Heart right ventricle (tissue), 16 donors: ENCODE measurements around the gene XIRP1. TPM values are rescaled to one million over a fixed set of nuclear protein-coding genes. Genes with fewer than 3 reads are reported as not detected.
A peak's percentile ranks its signal among the peaks of the same experiment; 100 is the strongest.

Experiments
- ATAC-seq, 8 donors: fragments of 200-7000 bp; cut with Tn5 transposase; one replicate each; pipeline ENCODE4 v1.9.1; 2020; ENCODE audit warnings: mild to moderate bottlenecking in 8 of 8, moderate library complexity in 8 of 8, moderate number of reproducible peaks in 1 of 8
- DNase-seq, 2 donors: peaks; one replicate each; pipeline ENCODE4 v3.0.0-alpha.2; 2020
- H3K27ac ChIP-seq, 10 donors: fragments of 200-600 bp; sonication (generic) in 2 of 10; one replicate each; pipeline versions ENCODE4 v1.5.0 to v1.8.0; 2020 to 2022; ENCODE audit warnings: mild to moderate bottlenecking in 3 of 10
- H3K27me3 ChIP-seq, 7 donors: fragments of 200-600 bp; one replicate each; pipeline ENCODE4 v1.8.0; 2021 to 2022; ENCODE audit warnings: mild to moderate bottlenecking in 2 of 7
- H3K36me3 ChIP-seq, 9 donors: fragments of 200-600 bp; sonication (generic) in 1 of 9; one replicate each; pipeline versions ENCODE4 v1.5.0 to v1.8.0; 2020 to 2022; ENCODE audit warnings: mild to moderate bottlenecking in 2 of 9
- H3K4me1 ChIP-seq, 9 donors: fragments of 200-600 bp; sonication (generic) in 1 of 9; one replicate each; pipeline versions ENCODE4 v1.5.0 to v1.8.0; 2020 to 2022; ENCODE audit warnings: mild to moderate bottlenecking in 4 of 9
- H3K4me3 ChIP-seq, 10 donors: fragments of 200-600 bp; sonication (generic) in 2 of 10; one replicate each; pipeline versions ENCODE4 v1.5.0 to v1.8.0; 2020 to 2022; ENCODE audit warnings: mild to moderate bottlenecking in 7 of 10, moderate library complexity in 2 of 10
- H3K9me3 ChIP-seq, 11 donors: fragments of 200-600 bp in 10 of 11; sonication (generic) in 2 of 11; one replicate each; pipeline versions ENCODE4 v1.5.0 to v1.8.0; 2013 to 2022; ENCODE audit warnings: mild to moderate bottlenecking in 2 of 11, control low read depth in 1 of 11, moderate library complexity in 1 of 11
- WGBS, 2 donors: extraction: QIAGEN DNeasy Blood & Tissue Kit; methylation state at CpG; one replicate each; pipeline ENCODE4 v1.1.7; 2013; ENCODE audit warnings: inconsistent platforms in 1 of 2; 5-methylcytosine and 5-hydroxymethylcytosine counted together
- intact Hi-C, 10 donors: fragments of 100-400 bp; cut with DNase I; formaldehyde crosslinking; loops; one replicate each; pipeline versions ENCODE4 v1.11.1 to v1.14.2; 2022
- polyA plus RNA-seq, 2 donors: library from polyadenylated mRNA; stranded (reverse); fragments of 200-250 nt; gene quantifications; one replicate each; pipeline ENCODE4 v1.2.3, GENCODE V29; 2013
- total RNA-seq, 10 donors: library from RNA; stranded (reverse); fragmentation: NEBNext Ultra II Directional in 3 of 10; extraction: Animal tissue kit (Norgen Biotek cat#: 25700) in 3 of 10; gene quantifications; one replicate each; pipeline versions ENCODE4 v1.2.1 to v1.2.4, GENCODE V29; 2021 to 2023
- TF ChIP-seq, protein P1 (sequence below), 9 donors: fragments of 200-600 bp; sonication (generic) in 2 of 9; IDR thresholded peaks; one replicate each; pipeline versions ENCODE4 v1.5.0 to v1.8.0; 2021 to 2022; ENCODE audit warnings: antibody characterized with exemption in 9 of 9, mild to moderate bottlenecking in 5 of 9, moderate library complexity in 1 of 9
- donor health status: Arrhythmogenic right ventricular cardiomyopathy.
- donor health status: ischemic (EF 13 %, LVEDD 7.1; RV severe dilation, severe dysfunction).
- donor health status: healthy with polysubstance abuse.
- donor health status: DM: no; HTN: yes; CAD: no.
- donor health status: DM: no; HTN: no; CAD: no.
- donor health status: ischemic (EF 25% LVEDD 6.9; RV normal size, moderate dysfunction).
- donor health status: ischemic (EF 25% LVEDD 5.7; RV mildly dilated, moderate dysfunction).
- donor health status: healthy.
- donor health status: DM: yes; HTN: yes; CAD: no.
- donor health status: Ischemic cardiomyopathy.
- donor health status: ischemic (EF 35%, LVEDD 5.7; RV mildly dilated, moderate dysfunction).
- donor health status: nonischemic (EF 11% LVEDD 7.7; RV severe dilation, severe dysfunction).
- donor health status: DM: yes; HTN: yes; CAD: no.
- donor health status: PGD.
- donor health status: ischemic (EF 29% LVEDD 5.4; RV normal size, mild dysfunction).
- donor health status: nonischemic (EF 23%, LVEDD 6.1; RV moderate dilation, normal function).

XIRP1 gene
- total and polyA plus RNA-seq, 12 donors = 277 to 1,691 (median 575) TPM

- DNase-seq (no peak), ATAC-seq (no peak)
- Histone ChIP-seq H3K36me3 (no peaks in the 10 kb centered on the region), H3K9me3 (no peaks in the 10 kb centered on the region), H3K27me3 (no peaks in the 10 kb centered on the region), H3K4me3 (no peak overlapping the region), H3K27ac (no peak overlapping the region), H3K4me1 (peaks cover 0 to 32% (median 0%) of the 10 kb centered on the region in 9 donors)
- intact Hi-C loops = loop anchor here in 1 of 10 donors (5.0 kb wide), 1 partner anchor 41 kb away; no protein-coding TSS in a partner anchor
- TF ChIP-seq, protein P1, sequence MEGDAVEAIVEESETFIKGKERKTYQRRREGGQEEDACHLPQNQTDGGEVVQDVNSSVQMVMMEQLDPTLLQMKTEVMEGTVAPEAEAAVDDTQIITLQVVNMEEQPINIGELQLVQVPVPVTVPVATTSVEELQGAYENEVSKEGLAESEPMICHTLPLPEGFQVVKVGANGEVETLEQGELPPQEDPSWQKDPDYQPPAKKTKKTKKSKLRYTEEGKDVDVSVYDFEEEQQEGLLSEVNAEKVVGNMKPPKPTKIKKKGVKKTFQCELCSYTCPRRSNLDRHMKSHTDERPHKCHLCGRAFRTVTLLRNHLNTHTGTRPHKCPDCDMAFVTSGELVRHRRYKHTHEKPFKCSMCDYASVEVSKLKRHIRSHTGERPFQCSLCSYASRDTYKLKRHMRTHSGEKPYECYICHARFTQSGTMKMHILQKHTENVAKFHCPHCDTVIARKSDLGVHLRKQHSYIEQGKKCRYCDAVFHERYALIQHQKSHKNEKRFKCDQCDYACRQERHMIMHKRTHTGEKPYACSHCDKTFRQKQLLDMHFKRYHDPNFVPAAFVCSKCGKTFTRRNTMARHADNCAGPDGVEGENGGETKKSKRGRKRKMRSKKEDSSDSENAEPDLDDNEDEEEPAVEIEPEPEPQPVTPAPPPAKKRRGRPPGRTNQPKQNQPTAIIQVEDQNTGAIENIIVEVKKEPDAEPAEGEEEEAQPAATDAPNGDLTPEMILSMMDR (IDR thresholded peaks at IDR 0.05) = no peak
Observed at GRCh38 chr3:39221141-39221530, 28.7 kb upstream of the XIRP1 start.

GRCh38 chr3:39220407-39221140 is 28.2 kb upstream of the XIRP1 start:
- intact Hi-C loops = loop anchor here in 1 of 10 donors (5.0 kb wide), 1 partner anchor 42 kb away; no protein-coding TSS in a partner anchor
- Histone ChIP-seq H3K27me3 (no peaks in the 10 kb centered on the region), H3K27ac (peak overlapping the region in 1 of 10 donors; percentile 2), H3K9me3 (no peaks in the 10 kb centered on the region), H3K36me3 (no peaks in the 10 kb centered on the region), H3K4me1 (peaks cover 0 to 33% (median 0%) of the 10 kb centered on the region in 9 donors), H3K4me3 (no peak overlapping the region)
- ATAC-seq (peak in 6 of 8 donors; percentile 20 to 55 (median 32)), DNase-seq (no peak)
- WGBS, 2 donors = 49 to 56% methylated on average over 6 of the region's 6 CpGs
- TF ChIP-seq, protein P1 (IDR thresholded peaks at IDR 0.05) = no peak

DNA sequence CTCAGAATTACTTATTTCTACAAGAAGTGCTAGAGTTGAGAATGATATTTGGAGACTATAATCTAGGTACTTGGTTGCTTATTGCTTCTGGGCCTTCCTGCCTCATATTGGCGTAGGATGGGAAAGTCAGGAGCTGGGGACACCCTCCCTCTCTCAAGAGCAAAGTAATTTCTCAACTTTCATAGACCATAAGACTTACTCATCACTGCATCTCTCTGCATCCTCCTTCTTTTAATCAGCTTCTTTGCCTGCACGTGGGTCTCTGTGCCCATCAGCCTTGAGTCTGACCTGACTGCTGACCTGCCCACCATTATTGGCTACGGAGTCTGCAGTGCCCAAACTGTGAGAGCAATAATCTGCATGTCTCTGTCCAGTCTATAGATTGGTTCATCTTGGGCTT is 27.3 kb upstream of the XIRP1 start:
- no peaks in the 10 kb centered on the region for H3K9me3 ChIP-seq

DNA sequence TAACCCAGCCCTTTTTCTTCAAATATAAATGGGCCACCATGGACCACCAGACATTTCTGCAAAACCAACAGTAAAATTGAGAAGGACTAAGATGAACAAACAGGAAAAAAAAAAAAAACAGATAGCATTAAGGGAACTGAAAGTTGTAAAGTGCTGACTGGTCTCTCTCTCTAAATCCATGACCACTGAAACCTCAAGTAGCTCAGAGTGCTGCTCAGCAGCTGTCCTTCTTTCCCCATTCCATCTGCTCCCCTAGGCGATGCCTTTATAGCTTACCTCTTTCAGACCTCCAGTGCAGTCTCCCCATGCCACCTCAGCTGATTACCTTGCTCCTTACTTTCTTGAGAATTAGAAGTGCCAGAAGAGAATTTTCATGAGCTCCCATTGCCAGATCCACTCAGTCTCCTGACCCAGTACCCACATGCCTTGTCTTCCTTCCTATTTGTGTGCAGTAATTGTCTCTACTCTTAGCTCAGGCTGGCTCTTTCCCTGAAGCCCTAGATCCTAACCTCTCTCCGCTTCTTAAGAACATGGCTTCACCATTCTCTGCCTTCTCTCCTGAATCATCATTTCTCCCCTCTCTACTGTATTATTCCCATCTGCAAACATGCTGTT is 23.9 kb upstream of the XIRP1 start:
- DNase-seq (no peak), ATAC-seq (peak in 2 of 8 donors; percentile 49 to 58)
- intact Hi-C loops = loop anchor here in 2 of 10 donors (2.0 to 10.0 kb wide), 2 partner anchors 39 to 321 kb away; no protein-coding TSS in a partner anchor
- WGBS, 2 donors = 87 to 100% methylated on average over 2 of the region's 2 CpGs
- Histone ChIP-seq H3K4me1 (peaks cover 0 to 35% (median 0%) of the 10 kb centered on the region in 9 donors), H3K27me3 (no peaks in the 10 kb centered on the region), H3K36me3 (no peaks in the 10 kb centered on the region), H3K27ac (peak overlapping the region in 1 of 10 donors; percentile 64), H3K9me3 (no peaks in the 10 kb centered on the region), H3K4me3 (no peak overlapping the region)
- TF ChIP-seq, protein P1 (IDR thresholded peaks at IDR 0.05) = no peak

More for the DNA sequence above, 27.3 kb upstream of the XIRP1 start:
- TF ChIP-seq, protein P1 (IDR thresholded peaks at IDR 0.05) = no peak
- Histone ChIP-seq H3K27me3 (no peaks in the 10 kb centered on the region), H3K4me3 (no peak overlapping the region), H3K36me3 (no peaks in the 10 kb centered on the region), H3K4me1 (peaks cover 0 to 36% (median 0%) of the 10 kb centered on the region in 9 donors), H3K27ac (no peak overlapping the region)
- no peak for DNase-seq
- intact Hi-C loops = loop anchor here in 2 of 10 donors (5.0 to 10.0 kb wide), 2 partner anchors 43 to 325 kb away; no protein-coding TSS in a partner anchor
- 91 to 93% methylated on average over 3 of the region's 3 CpGs for WGBS, 2 donors
- ATAC-seq = no peak
